Measurements from ENCODE around the gene ITPR1.

The ITPR1 gene

DNA sequence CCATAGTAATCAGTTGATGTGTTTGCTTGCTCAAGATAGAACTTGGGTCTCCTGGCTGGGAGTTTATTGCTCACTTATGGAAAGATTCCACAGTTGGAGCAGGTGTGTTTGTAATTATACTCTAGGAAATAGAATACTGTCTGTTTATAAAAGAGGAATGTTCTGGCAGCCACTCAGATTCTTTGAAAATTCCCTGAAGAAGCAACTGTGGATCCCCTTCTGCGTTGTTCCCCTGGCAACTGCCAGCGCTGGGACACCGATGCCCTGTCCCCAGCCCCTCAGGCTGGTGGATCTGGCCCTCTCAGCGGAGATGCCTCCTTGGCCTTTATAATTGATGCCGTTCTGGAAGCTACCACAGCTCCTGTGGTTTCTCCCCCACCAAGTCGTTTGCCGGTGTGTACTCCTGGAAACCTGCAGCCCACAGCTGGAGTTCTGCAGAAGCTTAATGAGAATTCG, 225.9 kb downstream of the ITPR1 start:
- Histone ChIP-seq H3K27me3 (ENCODE audit: insufficient read depth, insufficient read length) (no peaks in the 10 kb centered on the region), H3K4me1 (ENCODE audit: insufficient read depth, insufficient read length) (peaks cover 6% of the 10 kb centered on the region), H3K4me3 (ENCODE audit: insufficient read length, low read depth) (no peak overlapping the region), H3K36me3 (ENCODE audit: insufficient read depth, insufficient read length, low read length) (peaks cover 2% of the 10 kb centered on the region), H3K9me3 (ENCODE audit: insufficient read depth, low read length) (no peaks in the 10 kb centered on the region), H3K9ac (ENCODE audit: insufficient read length, low read depth) (no peak overlapping the region)
- no peak for TF ChIP-seq YY1 (IDR thresholded peaks at IDR 0.05; ENCODE audit: insufficient read depth, insufficient read length)
- TF ChIP-seq SUZ12 (IDR thresholded peaks at IDR 0.05; ENCODE audit: extremely low read depth, insufficient read depth, insufficient read length): no peak
- TF ChIP-seq ZNF274 (IDR thresholded peaks at IDR 0.05; ENCODE audit: low read depth, low read length): no peak
- no peak for DNase-seq (ENCODE audit: low read depth, low spot score)

DNA sequence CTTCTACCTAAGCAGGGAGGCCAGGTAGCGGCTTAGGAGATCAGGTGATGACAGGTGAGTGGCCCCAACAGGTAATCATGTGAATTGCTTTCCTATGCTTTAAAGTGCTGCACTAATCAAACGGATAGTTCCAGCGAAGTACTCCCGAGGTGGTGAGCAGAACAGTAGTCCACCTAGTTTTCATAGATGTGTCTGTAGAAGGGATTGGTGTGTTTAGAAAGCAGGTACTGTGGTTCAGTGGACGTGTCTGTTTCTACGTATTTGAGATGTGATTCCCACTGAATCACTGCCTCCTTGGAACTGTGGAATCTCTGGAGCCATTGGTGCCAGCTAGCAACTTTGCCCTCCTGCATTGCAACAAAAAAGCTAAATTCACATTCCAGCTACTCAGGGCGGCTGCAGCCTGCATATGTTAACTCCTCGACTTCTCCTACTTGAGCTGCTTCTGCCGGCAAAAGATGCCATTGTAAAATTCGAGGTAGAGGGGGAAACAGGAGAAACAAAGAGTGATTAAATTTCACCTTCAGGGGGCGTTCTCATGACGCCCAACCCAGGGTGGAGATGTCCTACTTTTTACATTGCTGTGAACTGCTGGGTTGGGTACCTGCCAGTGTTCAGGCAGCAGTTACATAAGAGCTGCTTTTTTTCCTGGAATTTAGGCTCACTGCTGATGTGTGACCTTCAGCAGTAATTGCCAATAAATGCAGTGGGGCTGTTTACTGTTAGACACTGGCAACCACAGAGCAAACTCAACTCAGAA, 227.3 kb downstream of the ITPR1 start:
- Histone ChIP-seq H3K9ac (ENCODE audit: insufficient read length, low read depth) (peak overlapping the region; percentile 47), H3K36me3 (ENCODE audit: insufficient read depth, insufficient read length, low read length) (no peaks in the 10 kb centered on the region), H3K4me3 (ENCODE audit: insufficient read length, low read depth) (no peak overlapping the region), H3K9me3 (ENCODE audit: insufficient read depth, low read length) (no peaks in the 10 kb centered on the region), H3K4me1 (ENCODE audit: insufficient read depth, insufficient read length) (peaks cover 6% of the 10 kb centered on the region), H3K27me3 (ENCODE audit: insufficient read depth, insufficient read length) (no peaks in the 10 kb centered on the region)
- peak; percentile 55 for DNase-seq (ENCODE audit: low read depth, low spot score)
- TF ChIP-seq SUZ12 (IDR thresholded peaks at IDR 0.05; ENCODE audit: extremely low read depth, insufficient read depth, insufficient read length): no peak
- no peak for TF ChIP-seq ZNF274 (IDR thresholded peaks at IDR 0.05; ENCODE audit: low read depth, low read length)

DNA sequence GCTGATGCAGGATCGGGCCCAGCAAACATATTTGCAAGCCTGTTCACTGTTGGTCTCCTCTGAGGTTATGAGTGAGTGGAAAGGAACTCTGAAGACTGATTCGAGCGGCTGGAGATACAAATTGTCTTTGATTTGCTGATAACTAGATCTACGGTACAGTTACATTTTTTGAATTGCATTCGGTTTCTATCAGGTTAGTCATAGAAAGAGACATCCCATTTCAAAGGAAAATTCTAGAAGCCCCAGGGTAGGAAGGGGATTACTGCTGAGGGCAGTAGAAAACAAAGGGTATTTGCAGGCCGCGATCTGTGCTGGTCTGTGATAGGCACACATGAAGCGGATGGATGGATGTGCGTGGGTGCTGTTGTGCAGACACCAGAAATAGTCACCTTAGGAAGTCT, 228.4 kb downstream of the ITPR1 start:
- TF ChIP-seq ZNF274 (IDR thresholded peaks at IDR 0.05; ENCODE audit: low read depth, low read length) (no peak), SUZ12 (IDR thresholded peaks at IDR 0.05; ENCODE audit: extremely low read depth, insufficient read depth, insufficient read length) (no peak), YY1 (IDR thresholded peaks at IDR 0.05; ENCODE audit: insufficient read depth, insufficient read length) (no peak)
- Histone ChIP-seq H3K4me3 (ENCODE audit: insufficient read length, low read depth) (no peak overlapping the region), H3K4me1 (ENCODE audit: insufficient read depth, insufficient read length) (peaks cover 6% of the 10 kb centered on the region), H3K27me3 (ENCODE audit: insufficient read depth, insufficient read length) (no peaks in the 10 kb centered on the region), H3K9me3 (ENCODE audit: insufficient read depth, low read length) (no peaks in the 10 kb centered on the region), H3K36me3 (ENCODE audit: insufficient read depth, insufficient read length, low read length) (no peaks in the 10 kb centered on the region), H3K9ac (ENCODE audit: insufficient read length, low read depth) (no peak overlapping the region)
- DNase-seq (ENCODE audit: low read depth, low spot score): no peak

- Histone ChIP-seq H3K4me1 (ENCODE audit: insufficient read depth, insufficient read length) (peaks cover 6% of the 10 kb centered on the region), H3K36me3 (ENCODE audit: insufficient read depth, insufficient read length, low read length) (no peaks in the 10 kb centered on the region), H3K9ac (ENCODE audit: insufficient read length, low read depth) (no peak overlapping the region), H3K9me3 (ENCODE audit: insufficient read depth, low read length) (no peaks in the 10 kb centered on the region), H3K4me3 (ENCODE audit: insufficient read length, low read depth) (no peak overlapping the region), H3K27me3 (ENCODE audit: insufficient read depth, insufficient read length) (no peaks in the 10 kb centered on the region)
- no peak for DNase-seq (ENCODE audit: low read depth, low spot score)
- TF ChIP-seq SUZ12 (IDR thresholded peaks at IDR 0.05; ENCODE audit: extremely low read depth, insufficient read depth, insufficient read length): no peak
- TF ChIP-seq ZNF274 (IDR thresholded peaks at IDR 0.05; ENCODE audit: low read depth, low read length): no peak
- TF ChIP-seq YY1 (IDR thresholded peaks at IDR 0.05; ENCODE audit: insufficient read depth, insufficient read length): no peak
These were observed 229.0 kb downstream of the ITPR1 start for GRCh38 chr3:4722103-4722502.

- H3K27me3 ChIP-seq (ENCODE audit: insufficient read depth, insufficient read length): no peaks in the 10 kb centered on the region
- DNase-seq (ENCODE audit: low read depth, low spot score): no peak
- H3K36me3 ChIP-seq (ENCODE audit: insufficient read depth, insufficient read length, low read length): no peaks in the 10 kb centered on the region
- TF ChIP-seq YY1 (IDR thresholded peaks at IDR 0.05; ENCODE audit: insufficient read depth, insufficient read length) (no peak), ZNF274 (IDR thresholded peaks at IDR 0.05; ENCODE audit: low read depth, low read length) (no peak), SUZ12 (IDR thresholded peaks at IDR 0.05; ENCODE audit: extremely low read depth, insufficient read depth, insufficient read length) (no peak)
- H3K4me1 ChIP-seq (ENCODE audit: insufficient read depth, insufficient read length): peaks cover 6% of the 10 kb centered on the region
- no peak overlapping the region for H3K4me3 ChIP-seq (ENCODE audit: insufficient read length, low read depth)
- H3K9me3 ChIP-seq (ENCODE audit: insufficient read depth, low read length): no peaks in the 10 kb centered on the region
- H3K9ac ChIP-seq (ENCODE audit: insufficient read length, low read depth): no peak overlapping the region
These were observed 231.0 kb downstream of the ITPR1 start for GRCh38 chr3:4724051-4724629.

DNA sequence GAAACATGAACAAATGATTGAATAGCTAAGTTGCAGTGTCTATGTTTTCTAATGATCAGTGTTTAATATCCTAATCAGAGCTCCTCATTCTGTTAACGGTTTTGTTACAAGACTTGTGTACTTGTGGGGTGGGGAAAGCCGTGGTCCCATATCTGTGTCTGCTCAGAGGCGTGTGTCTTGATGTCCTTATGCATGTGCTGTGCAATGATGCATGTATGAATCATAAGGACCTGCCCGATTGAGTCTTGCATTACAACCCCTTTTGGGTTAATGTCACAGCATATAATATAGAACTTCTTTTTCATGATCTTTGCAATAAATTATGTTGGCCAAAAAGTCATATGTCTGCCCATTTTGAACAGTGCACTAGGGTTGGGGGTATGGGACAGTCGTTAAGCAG, 233.4 kb downstream of the ITPR1 start:
- Histone ChIP-seq H3K4me3 (ENCODE audit: insufficient read length, low read depth) (no peak overlapping the region), H3K27me3 (ENCODE audit: insufficient read depth, insufficient read length) (no peaks in the 10 kb centered on the region), H3K36me3 (ENCODE audit: insufficient read depth, insufficient read length, low read length) (no peaks in the 10 kb centered on the region), H3K4me1 (ENCODE audit: insufficient read depth, insufficient read length) (no peaks in the 10 kb centered on the region), H3K9ac (ENCODE audit: insufficient read length, low read depth) (no peak overlapping the region), H3K9me3 (ENCODE audit: insufficient read depth, low read length) (no peaks in the 10 kb centered on the region)
- DNase-seq (ENCODE audit: low read depth, low spot score): no peak
- no peak for TF ChIP-seq YY1 (IDR thresholded peaks at IDR 0.05; ENCODE audit: insufficient read depth, insufficient read length)
- TF ChIP-seq SUZ12 (IDR thresholded peaks at IDR 0.05; ENCODE audit: extremely low read depth, insufficient read depth, insufficient read length): no peak
- no peak for TF ChIP-seq ZNF274 (IDR thresholded peaks at IDR 0.05; ENCODE audit: low read depth, low read length)

DNA sequence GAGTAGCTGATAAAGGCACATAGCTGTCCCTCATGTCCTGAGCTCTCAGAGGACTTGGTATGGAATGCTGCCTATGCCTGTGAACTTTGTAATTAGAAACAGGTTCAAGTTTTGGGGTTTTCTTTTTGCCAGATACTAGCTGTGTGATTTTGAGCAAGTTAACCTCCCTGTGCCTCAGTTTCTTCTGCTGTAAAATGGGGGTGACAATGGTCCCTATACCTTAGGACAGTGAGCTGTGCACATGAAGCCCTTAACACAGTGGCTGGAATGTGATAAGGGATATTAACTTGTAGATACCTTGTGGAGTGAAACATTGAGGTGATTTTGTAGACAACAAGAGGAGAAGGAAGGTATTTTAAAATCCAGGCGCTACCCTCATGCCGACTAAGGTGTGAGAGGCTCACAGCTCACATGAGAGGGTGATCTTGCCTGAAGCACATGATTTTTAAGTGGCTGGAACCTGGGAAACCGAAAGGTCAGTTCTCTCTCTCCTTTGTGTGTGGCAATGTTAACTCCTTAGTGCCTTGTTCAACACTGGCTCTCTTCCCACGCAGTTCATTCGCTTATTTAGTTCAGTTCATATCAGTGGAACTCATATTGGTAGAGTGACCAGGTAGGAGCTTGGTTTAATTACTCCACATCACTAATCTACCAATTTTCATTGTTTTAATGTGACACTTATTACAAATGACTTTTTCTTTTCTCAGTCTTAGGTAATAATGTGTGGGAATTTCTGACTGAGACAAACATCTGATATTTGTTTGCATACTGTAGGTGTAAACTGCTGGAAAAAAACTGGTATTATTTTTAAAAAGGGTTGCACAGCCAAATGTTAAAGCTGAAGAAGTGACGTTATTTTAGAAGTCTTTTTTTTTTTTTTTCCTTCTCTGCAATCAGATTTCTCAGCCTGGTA, 236.2 kb downstream of the ITPR1 start:
- H3K27me3 ChIP-seq (ENCODE audit: insufficient read depth, insufficient read length): no peaks in the 10 kb centered on the region
- H3K9ac ChIP-seq (ENCODE audit: insufficient read length, low read depth): no peak overlapping the region
- no peak for TF ChIP-seq SUZ12 (IDR thresholded peaks at IDR 0.05; ENCODE audit: extremely low read depth, insufficient read depth, insufficient read length)
- no peak for TF ChIP-seq YY1 (IDR thresholded peaks at IDR 0.05; ENCODE audit: insufficient read depth, insufficient read length)
- TF ChIP-seq ZNF274 (IDR thresholded peaks at IDR 0.05; ENCODE audit: low read depth, low read length): no peak
- no peaks in the 10 kb centered on the region for H3K36me3 ChIP-seq (ENCODE audit: insufficient read depth, insufficient read length, low read length)
- no peaks in the 10 kb centered on the region for H3K9me3 ChIP-seq (ENCODE audit: insufficient read depth, low read length)
- H3K4me1 ChIP-seq (ENCODE audit: insufficient read depth, insufficient read length): no peaks in the 10 kb centered on the region
- no peak for DNase-seq (ENCODE audit: low read depth, low spot score)
- no peak overlapping the region for H3K4me3 ChIP-seq (ENCODE audit: insufficient read length, low read depth)
